ENCODE measurements around the gene WDR93. TPM values are rescaled to one million over a fixed set of nuclear protein-coding genes. Genes with fewer than 3 reads are reported as not detected.
A peak's percentile ranks its signal among the peaks of the same experiment; 100 is the strongest.

WDR93 gene
- total RNA-seq, 4 donors from 2014 or later, result 0.28 to 1.1 (median 0.36) TPM; not detected in 1

- TF ChIP-seq CTCF (IDR thresholded peaks at IDR 0.05), result no peak
- ATAC-seq (ENCODE audit: low FRiP score), result no peak
- DNase-seq (ENCODE audit: low spot score), result no peak
Observed at GRCh38 chr15:89747708-89748682, 57.4 kb downstream of the WDR93 start.

- no peak for DNase-seq (ENCODE audit: low spot score)
- TF ChIP-seq CTCF (IDR thresholded peaks at IDR 0.05), result no peak
- no peak for ATAC-seq (ENCODE audit: low FRiP score)
Observed at GRCh38 chr15:89749054-89749453, 58.4 kb downstream of the WDR93 start.

GRCh38 chr15:89749526-89749925, 58.9 kb downstream of the WDR93 start:
- no peak for DNase-seq (ENCODE audit: low spot score)
- ATAC-seq (ENCODE audit: low FRiP score), result no peak
- no peak for TF ChIP-seq CTCF (IDR thresholded peaks at IDR 0.05)

- ATAC-seq (ENCODE audit: low FRiP score) (peak; percentile 19), DNase-seq (ENCODE audit: low spot score) (no peak)
- TF ChIP-seq CTCF (IDR thresholded peaks at IDR 0.05), result no peak
Observed at GRCh38 chr15:89749951-89750559, 59.4 kb downstream of the WDR93 start.

- peak; percentile 72 for DNase-seq (ENCODE audit: low spot score)
- TF ChIP-seq CTCF (IDR thresholded peaks at IDR 0.05), result peak in 1 of 3 donors; percentile 51
- ATAC-seq (ENCODE audit: low FRiP score), result peak; percentile 94
Observed at GRCh38 chr15:89750560-89751542, 60.2 kb downstream of the WDR93 start, which contains the start of gene MESP1. Gene MESP1 (minus strand): TSS chr15:89751249. CDS start chr15:89751231, 18 bp downstream.

- DNase-seq (ENCODE audit: low spot score) (no peak), ATAC-seq (ENCODE audit: low FRiP score) (no peak)
- no peak for TF ChIP-seq CTCF (IDR thresholded peaks at IDR 0.05)
Observed at GRCh38 chr15:89751748-89752147, 61.1 kb downstream of the WDR93 start.

All from omental fat pad (tissue), 4 donors.